22Rv1 (cell line): ENCODE data around the gene TIMMDC1.

Source experiments
- CTCF ChIP-seq: fragments of 450-650 bp; IDR thresholded peaks from 2 replicates; pipeline ENCODE4 v1.5.1; 2017; ENCODE audit warnings: mild to moderate bottlenecking
- ZFX ChIP-seq: fragments of 450-650 bp; IDR thresholded peaks from 2 replicates; pipeline ENCODE4 v1.6.1; 2017; ENCODE audit warnings: antibody characterized with exemption, borderline replicate concordance

DNA sequence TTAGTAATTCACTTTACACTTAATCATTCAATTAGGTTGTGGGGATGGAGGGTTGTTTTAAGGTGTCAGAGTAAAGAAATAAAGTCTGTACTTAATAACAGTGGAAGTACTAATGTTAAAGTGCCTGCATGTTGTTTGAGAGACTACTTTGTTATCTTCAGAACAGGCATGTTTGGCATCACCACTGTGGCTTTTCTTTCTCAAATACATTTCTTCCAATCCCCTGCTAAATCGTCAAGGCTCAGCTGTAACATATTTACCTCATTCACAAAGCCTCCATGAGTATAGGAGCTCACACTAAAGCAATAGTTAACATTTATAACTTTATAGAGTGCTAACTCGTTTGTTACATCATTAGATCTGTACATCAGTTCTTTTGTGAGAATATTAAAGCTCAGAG is 2.6 kb downstream of the TIMMDC1 start:
- TF ChIP-seq CTCF (no peak), ZFX (no peak)
